VCaP (cell line): ENCODE data around the gene SRSF11.

Experiments
- H3K27ac ChIP-seq: fragments of 450-650 bp; 2 replicates; pipeline ENCODE4 v1.5.1; 2017
- CTCF ChIP-seq: fragments of 450-650 bp; conservative IDR thresholded peaks from 2 replicates; pipeline ENCODE4 v1.5.1; 2017; ENCODE audit warnings: mild to moderate bottlenecking, moderate library complexity

The SRSF11 gene

GRCh38 chr1:70207492-70207891 lies 13.7 kb upstream of the SRSF11 start:
- no peak for TF ChIP-seq CTCF
- H3K27ac ChIP-seq, result no peak overlapping the region

GRCh38 chr1:70208292-70208691 lies 12.9 kb upstream of the SRSF11 start:
- no peak for TF ChIP-seq CTCF
- H3K27ac ChIP-seq, result no peak overlapping the region

- H3K27ac ChIP-seq, result no peak overlapping the region
- TF ChIP-seq CTCF, result no peak
Measured at GRCh38 chr1:70210820-70211219, 10.4 kb upstream of the SRSF11 start.

- H3K27ac ChIP-seq, result no peak overlapping the region
- no peak for TF ChIP-seq CTCF
Measured at GRCh38 chr1:70211541-70211940, 9.6 kb upstream of the SRSF11 start.

- peak overlapping the region; percentile 98 for H3K27ac ChIP-seq
- TF ChIP-seq CTCF, result no peak
Measured at GRCh38 chr1:70220015-70220414, 1.2 kb upstream of the SRSF11 start.

- peak overlapping the region; percentile 98 for H3K27ac ChIP-seq
- TF ChIP-seq CTCF, result no peak
Measured at GRCh38 chr1:70220517-70221237, 503 bp upstream of the SRSF11 start.

GRCh38 chr1:70222716-70223235 lies 1.6 kb downstream of the SRSF11 start:
- peak overlapping the region; percentile 98 for H3K27ac ChIP-seq
- TF ChIP-seq CTCF, result no peak
